ENCODE data around the gene SYT17.

- TF ChIP-seq CTCF (IDR thresholded peaks at IDR 0.05) (no peak), POLR2A (IDR thresholded peaks at IDR 0.05) (no peak), EP300 (IDR thresholded peaks at IDR 0.05) (no peak)
Measured at GRCh38 chr16:19289811-19290485, 121.9 kb downstream of the SYT17 start.
